HCT116 (cell line): Measurements from ENCODE around the gene PAX6. TPM values are rescaled to one million over a fixed set of nuclear protein-coding genes. Genes with fewer than 3 reads are reported as not detected.

Experiments
- ATAC-seq: fragments of 200-7000 bp; cut with Tn5 transposase; 2 replicates; pipeline ENCODE4 v1.9.1; 2020; ENCODE audit warnings: mild to moderate bottlenecking, moderate library complexity
- BruUV-seq: library from RNA; stranded (reverse); fragments of 400-500 nt; replicated peaks from 2 replicates; lab custom pipeline; 2021; lab: Mats Ljungman, UMichigan
- CTCF ChIA-PET: fragments of 300-600 bp; sonication (Branson Sonifier 250); formaldehyde crosslinking; loops from one replicate; lab custom pipeline; 2021; ENCODE audit warnings: antibody characterized with exemption; lab: Charles Lee
- POLR2A ChIA-PET: fragments of 300-600, 350-600 bp; sonication (Branson Sonifier 250); formaldehyde crosslinking; loops from one replicate; lab custom pipeline; 2021; ENCODE audit warnings: antibody characterized with exemption; lab: Charles Lee
- RAD21 ChIA-PET, 2 experiments: fragments of 300-600 bp; sonication (Branson Sonifier 250); formaldehyde crosslinking; loops; one replicate each; lab custom pipeline; 2023; ENCODE audit warnings: low total read pairs in 2 of 2; ENCODE audit not compliant: uncharacterized antibody in 2 of 2, unreplicated experiment in 2 of 2, low non-redundant PET in 1 of 2; lab: Charles Lee
- DNase-seq: peaks from one replicate; pipeline ENCODE4 v3.0.0-alpha.2; 2010; ENCODE audit warnings: low read depth, low spot score
- H2AFZ ChIP-seq: fragments of 200-600 bp; shearing (Covaris generic), sonication (generic); 2 replicates; pipeline ENCODE4 v1.6.1; 2017; ENCODE audit warnings: low read depth, mixed run types, mixed read lengths, antibody characterized with exemption, low read length; ENCODE audit not compliant: poor library complexity, severe bottlenecking
- H3K27ac ChIP-seq: 2 replicates; pipeline ENCODE4 v1.5.1; 2012; ENCODE audit warnings: low read depth, low read length
- H3K27me3 ChIP-seq: fragments of 200-600 bp; sonication (generic); 2 replicates; pipeline ENCODE4 v1.6.1; 2016; ENCODE audit warnings: mixed run types, low read length, mixed read lengths; ENCODE audit not compliant: insufficient read depth
- H3K36me3 ChIP-seq, 2 experiments: fragments of 200-500 bp in 1 of 2; fragments of 200-600 bp in 1 of 2; sonication (Bioruptor generic) in 1 of 2; sonication (generic) in 1 of 2; 2 replicates each; pipeline versions ENCODE4 v1.5.1 to v1.6.1; 2014 to 2016; ENCODE audit warnings: low read length in 2 of 2, inconsistent platforms in 1 of 2, mixed read lengths in 1 of 2, mixed run types in 1 of 2; ENCODE audit not compliant: insufficient read depth in 2 of 2, control insufficient read depth in 1 of 2
- H3K4me1 ChIP-seq, 2 experiments: fragments of 200-600 bp in 1 of 2; sonication (generic) in 1 of 2; 2 replicates each; pipeline versions ENCODE4 v1.5.1 to v1.6.1; 2012 to 2017; ENCODE audit warnings: low read length in 2 of 2, inconsistent platforms in 1 of 2, mild to moderate bottlenecking in 1 of 2, mixed read lengths in 1 of 2, mixed run types in 1 of 2, moderate library complexity in 1 of 2; ENCODE audit not compliant: insufficient read depth in 2 of 2, control insufficient read depth in 1 of 2
- H3K4me2 ChIP-seq: fragments of 200-600 bp; sonication (generic); 2 replicates; pipeline ENCODE4 v1.6.1; 2017; ENCODE audit warnings: mixed run types, low read length, mixed read lengths
- H3K4me3 ChIP-seq, 2 experiments: fragments of 200-600 bp in 1 of 2; sonication (generic) in 1 of 2; replicated peaks in 1 of 2; 2 replicates each; pipeline ENCODE4 v1.5.1; 2011 to 2016; ENCODE audit warnings: low read length in 2 of 2, control low read depth in 1 of 2, low read depth in 1 of 2, mild to moderate bottlenecking in 1 of 2, mixed read lengths in 1 of 2, mixed run types in 1 of 2
- H3K79me2 ChIP-seq: fragments of 200-600 bp; sonication (generic); 2 replicates; pipeline ENCODE4 v1.6.1; 2017; ENCODE audit warnings: mild to moderate bottlenecking, mixed run types, low read length, moderate library complexity, mixed read lengths; ENCODE audit not compliant: insufficient read depth
- H3K9ac ChIP-seq: fragments of 200-600 bp; sonication (generic); 2 replicates; pipeline ENCODE4 v1.6.1; 2016; ENCODE audit warnings: low read length, mixed read lengths
- H3K9me2 ChIP-seq: fragments of 200-600 bp; sonication (generic), shearing (Covaris generic); 2 replicates; pipeline ENCODE4 v1.6.1; 2017; ENCODE audit warnings: mixed run types, mild to moderate bottlenecking, moderate library complexity; ENCODE audit not compliant: insufficient read depth
- H3K9me3 ChIP-seq, 2 experiments: fragments of 200-500 bp in 1 of 2; fragments of 200-600 bp in 1 of 2; sonication (Bioruptor generic) in 1 of 2; sonication (generic) in 1 of 2; 2 replicates each; pipeline ENCODE4 v1.6.1; 2014 to 2017; ENCODE audit warnings: low read length in 2 of 2, mixed read lengths in 2 of 2, inconsistent platforms in 1 of 2, low read depth in 1 of 2, mild to moderate bottlenecking in 1 of 2, mixed run types in 1 of 2, moderate library complexity in 1 of 2; ENCODE audit not compliant: control insufficient read depth in 1 of 2, insufficient read depth in 1 of 2
- H4K20me1 ChIP-seq: fragments of 200-600 bp; sonication (generic), shearing (Covaris generic); 2 replicates; pipeline ENCODE4 v1.6.1; 2017; ENCODE audit warnings: mixed run types, mild to moderate bottlenecking, moderate library complexity; ENCODE audit not compliant: insufficient read depth
- ATF3 ChIP-seq: IDR thresholded peaks from 2 replicates; pipeline ENCODE4 v1.6.1; 2012
- CBX3 ChIP-seq: IDR thresholded peaks from 2 replicates; pipeline ENCODE4 v1.6.1; 2012; ENCODE audit warnings: low read depth
- CEBPB ChIP-seq: IDR thresholded peaks from 2 replicates; pipeline ENCODE4 v1.6.1; 2012; ENCODE audit warnings: low read depth
- EGR1 ChIP-seq: IDR thresholded peaks from 2 replicates; pipeline ENCODE4 v1.6.1; 2012; ENCODE audit warnings: low read depth
- EZH2phosphoT487 ChIP-seq: fragments of 200-600 bp; IDR thresholded peaks from 2 replicates; pipeline ENCODE4 v1.6.1; 2018; ENCODE audit warnings: antibody characterized with exemption, borderline replicate concordance
- FOSL1 ChIP-seq: IDR thresholded peaks from 2 replicates; pipeline ENCODE4 v1.6.1; 2012; ENCODE audit warnings: low read depth
- POLR2A ChIP-seq: IDR thresholded peaks from 2 replicates; pipeline ENCODE4 v1.7.0; 2011; ENCODE audit warnings: borderline replicate concordance; ENCODE audit not compliant: insufficient read depth, insufficient read length; ENCODE audit errors: extremely low read depth
- POLR2AphosphoS5 ChIP-seq: IDR thresholded peaks from 2 replicates; pipeline ENCODE4 v1.6.1; 2011; ENCODE audit warnings: mild to moderate bottlenecking, low read depth, low read length, moderate library complexity
- REST ChIP-seq: IDR thresholded peaks from 2 replicates; pipeline ENCODE4 v1.6.1; 2012; ENCODE audit warnings: low read depth
- SIN3A ChIP-seq: IDR thresholded peaks from 2 replicates; pipeline ENCODE4 v1.6.1; 2012; ENCODE audit warnings: low read depth
- SRF ChIP-seq: IDR thresholded peaks from 2 replicates; pipeline ENCODE4 v1.6.1; 2012; ENCODE audit warnings: low read depth
- intact Hi-C: fragments of 100-400 bp; cut with micrococcal nuclease; formaldehyde crosslinking; loops from 2 replicates; pipeline ENCODE4 v1.10.0; 2022
- total RNA-seq: library from RNA; stranded (reverse); gene quantifications from one replicate; pipeline ENCODE4 v1.2.1, GENCODE V29; 2021; ENCODE audit not compliant: unreplicated experiment

PAX6 gene
- total RNA-seq, 1 experiment from 2014 or later: 5.3 TPM

- no peak for TF ChIP-seq SRF
- no peak for TF ChIP-seq POLR2A
- TF ChIP-seq EZH2phosphoT487: no peak
- TF ChIP-seq REST: no peak
- no peak for TF ChIP-seq ATF3
- TF ChIP-seq POLR2AphosphoS5: no peak
- TF ChIP-seq EGR1: no peak
- TF ChIP-seq SIN3A: no peak
- no peak for TF ChIP-seq FOSL1
- TF ChIP-seq CBX3: no peak
- no peak for TF ChIP-seq CEBPB
- TF ChIP-seq, all 23 proteins: peak for 0
- H3K9ac ChIP-seq: no peak overlapping the region
- peaks cover 0 to 6% of the 10 kb centered on the region in 2 experiments; a peak in 1 of 4 replicates for H3K4me1 ChIP-seq
- intact Hi-C loops: no loop called here
- H3K9me2 ChIP-seq: no peaks in the 10 kb centered on the region
- no peak for DNase-seq
- no peaks in the 10 kb centered on the region for H3K9me3 ChIP-seq
- ChIA-PET POLR2A (no interaction called here), RAD21 (no interaction called here), CTCF (no interaction called here)
- ATAC-seq: no peak
- H3K27me3 ChIP-seq: no peaks in the 10 kb centered on the region
- no peak overlapping the region for H3K4me2 ChIP-seq
- H4K20me1 ChIP-seq: no peaks in the 10 kb centered on the region
- H3K36me3 ChIP-seq: no peaks in the 10 kb centered on the region
- H3K4me3 ChIP-seq: no peak overlapping the region
- no peak overlapping the region for H3K27ac ChIP-seq
- BruUV-seq: no TSS peak
- H2AFZ ChIP-seq: no peak overlapping the region
- no peaks in the 10 kb centered on the region for H3K79me2 ChIP-seq
Measured at GRCh38 chr11:31818874-31819331, 7.8 kb upstream of the PAX6 start.
